ENCODE data around the gene OR6B3. TPM values are rescaled to one million over a fixed set of nuclear protein-coding genes. Genes with fewer than 3 reads are reported as not detected.

OR6B3 gene
- total RNA-seq, 2 donors from 2014 or later: not detected

Other genes with a start within 250 kb of the OR6B3 start
- gene NDUFA10, start 28.2 kb downstream of the OR6B3 start, total RNA-seq: 100 to 1,000 TPM; 108 to 145 TPM
- gene OR6B2, start 23.1 kb downstream of the OR6B3 start, total RNA-seq: not detected
- 100 to 1,000 TPM; 117 to 131 TPM for gene COPS9, start 82.8 kb upstream of the OR6B3 start, total RNA-seq
- not detected for gene OTOS, start 87.1 kb upstream of the OR6B3 start, total RNA-seq

Data from natural killer cell treated with Interleukin-12 subunit alpha and Interleukin-12 subunit beta and Interleukin-15 and Interleukin-18, amount 100 ng/mL, for 72 hours (primary cell).